Mesothelial cell of epicardium (in vitro differentiated cells): ENCODE results near the gene SLC25A12. TPM values are rescaled to one million over a fixed set of nuclear protein-coding genes. Genes with fewer than 3 reads are reported as not detected.

Source experiments
- DNase-seq, 2 experiments: peaks; one replicate each; pipeline ENCODE4 v3.0.0; 2021; ENCODE audit warnings: low spot score in 2 of 2; ENCODE audit not compliant: unreplicated experiment in 2 of 2
- H3K27ac Mint-ChIP-seq: 2 replicates; pipeline ENCODE4 v1.8.0; 2021; ENCODE audit warnings: mixed read lengths
- H3K27me3 Mint-ChIP-seq: 2 replicates; pipeline ENCODE4 v1.8.0; 2021; ENCODE audit warnings: low read depth, mixed read lengths
- H3K36me3 Mint-ChIP-seq: 2 replicates; pipeline ENCODE4 v1.8.0; 2021; ENCODE audit warnings: mixed read lengths
- H3K4me1 Mint-ChIP-seq: 2 replicates; pipeline ENCODE4 v1.8.0; 2021; ENCODE audit warnings: mixed read lengths
- H3K4me3 Mint-ChIP-seq: 2 replicates; pipeline ENCODE4 v1.8.0; 2021; ENCODE audit warnings: mild to moderate bottlenecking, moderate library complexity, mixed read lengths
- H3K9me3 Mint-ChIP-seq: 2 replicates; pipeline ENCODE4 v1.8.0; 2021; ENCODE audit warnings: mixed read lengths
- total RNA-seq: library from RNA; stranded (reverse); gene quantifications from 3 replicates; pipeline ENCODE4 v1.2.1, GENCODE V29; 2021
- TF ChIP-seq, protein P1 (sequence below): fragments of 200-600 bp; sonication (generic); IDR thresholded peaks from one replicate; pipeline ENCODE4 v1.5.0; 2021; ENCODE audit warnings: antibody characterized with exemption; ENCODE audit not compliant: unreplicated experiment

The SLC25A12 gene
- total RNA-seq, 1 donor from 2014 or later, result 25.4 TPM

DNA sequence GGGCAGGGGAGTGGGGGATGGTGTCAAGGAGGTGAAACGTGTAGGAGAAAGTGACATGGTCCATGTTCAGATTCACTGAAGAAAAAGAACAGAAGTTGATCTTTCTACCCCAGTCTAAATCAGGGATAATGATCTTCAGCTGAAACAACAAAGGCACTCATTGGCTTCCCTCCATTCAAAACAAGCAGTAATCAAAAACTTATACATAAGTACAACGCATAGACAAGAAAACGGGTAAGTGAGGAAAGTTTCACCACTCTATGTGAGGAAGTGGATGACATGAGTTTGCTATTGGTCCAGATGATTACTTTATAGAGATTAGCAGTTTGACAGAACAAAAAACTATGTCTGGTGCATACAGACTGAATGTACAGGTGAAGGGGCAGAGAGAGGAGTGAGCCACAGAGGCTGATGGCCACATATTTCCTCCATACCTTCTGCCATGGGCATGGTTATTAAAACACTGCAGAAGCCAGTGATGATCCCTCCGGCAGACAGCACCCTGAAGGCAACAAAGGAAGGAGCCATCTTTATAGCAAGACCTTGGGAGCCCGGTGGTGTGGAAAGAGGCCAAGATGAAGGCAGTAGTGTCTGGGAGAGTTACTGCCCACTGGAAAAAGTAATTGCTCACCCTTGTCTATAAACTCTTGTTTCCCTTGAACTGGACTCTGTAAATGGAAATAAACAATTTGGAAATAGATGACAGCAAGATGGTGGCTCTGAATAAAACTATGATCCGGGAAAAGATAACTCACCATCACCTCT lies 57.7 kb downstream of the SLC25A12 start:
- H3K4me1 Mint-ChIP-seq, result peaks cover 11% of the 10 kb centered on the region
- H3K9me3 Mint-ChIP-seq, result peaks cover 28% of the 10 kb centered on the region
- TF ChIP-seq, protein P1, sequence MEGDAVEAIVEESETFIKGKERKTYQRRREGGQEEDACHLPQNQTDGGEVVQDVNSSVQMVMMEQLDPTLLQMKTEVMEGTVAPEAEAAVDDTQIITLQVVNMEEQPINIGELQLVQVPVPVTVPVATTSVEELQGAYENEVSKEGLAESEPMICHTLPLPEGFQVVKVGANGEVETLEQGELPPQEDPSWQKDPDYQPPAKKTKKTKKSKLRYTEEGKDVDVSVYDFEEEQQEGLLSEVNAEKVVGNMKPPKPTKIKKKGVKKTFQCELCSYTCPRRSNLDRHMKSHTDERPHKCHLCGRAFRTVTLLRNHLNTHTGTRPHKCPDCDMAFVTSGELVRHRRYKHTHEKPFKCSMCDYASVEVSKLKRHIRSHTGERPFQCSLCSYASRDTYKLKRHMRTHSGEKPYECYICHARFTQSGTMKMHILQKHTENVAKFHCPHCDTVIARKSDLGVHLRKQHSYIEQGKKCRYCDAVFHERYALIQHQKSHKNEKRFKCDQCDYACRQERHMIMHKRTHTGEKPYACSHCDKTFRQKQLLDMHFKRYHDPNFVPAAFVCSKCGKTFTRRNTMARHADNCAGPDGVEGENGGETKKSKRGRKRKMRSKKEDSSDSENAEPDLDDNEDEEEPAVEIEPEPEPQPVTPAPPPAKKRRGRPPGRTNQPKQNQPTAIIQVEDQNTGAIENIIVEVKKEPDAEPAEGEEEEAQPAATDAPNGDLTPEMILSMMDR, result no peak
- no peak overlapping the region for H3K27ac Mint-ChIP-seq
- no peaks in the 10 kb centered on the region for H3K27me3 Mint-ChIP-seq
- H3K36me3 Mint-ChIP-seq, result peaks cover 60% of the 10 kb centered on the region
- H3K4me3 Mint-ChIP-seq, result no peak overlapping the region
- no peak for DNase-seq

DNA sequence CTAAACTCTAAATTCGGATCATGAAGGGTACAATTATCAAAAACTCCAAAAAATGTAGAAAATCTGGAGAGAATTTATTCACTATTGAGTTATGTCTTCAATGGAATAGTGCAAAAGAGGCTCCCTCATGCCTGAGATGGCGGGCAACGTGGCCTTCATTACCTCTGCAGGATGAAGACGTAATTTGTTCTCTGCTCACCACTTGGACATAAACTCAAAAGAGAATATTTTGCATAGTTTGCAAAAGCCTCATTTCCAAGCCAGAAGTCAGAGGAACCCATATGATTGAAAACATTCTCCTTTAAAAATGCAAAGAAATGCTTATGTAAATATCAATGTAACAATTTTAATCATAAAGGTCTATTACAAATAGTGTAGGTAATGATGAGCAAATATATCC lies 58.7 kb downstream of the SLC25A12 start:
- Mint-ChIP-seq H3K9me3 (peaks cover 32% of the 10 kb centered on the region), H3K27ac (no peak overlapping the region), H3K36me3 (peaks cover 63% of the 10 kb centered on the region), H3K4me3 (no peak overlapping the region), H3K4me1 (peaks cover 11% of the 10 kb centered on the region), H3K27me3 (no peaks in the 10 kb centered on the region)
- no peak for DNase-seq
- TF ChIP-seq, protein P1, result no peak

DNA sequence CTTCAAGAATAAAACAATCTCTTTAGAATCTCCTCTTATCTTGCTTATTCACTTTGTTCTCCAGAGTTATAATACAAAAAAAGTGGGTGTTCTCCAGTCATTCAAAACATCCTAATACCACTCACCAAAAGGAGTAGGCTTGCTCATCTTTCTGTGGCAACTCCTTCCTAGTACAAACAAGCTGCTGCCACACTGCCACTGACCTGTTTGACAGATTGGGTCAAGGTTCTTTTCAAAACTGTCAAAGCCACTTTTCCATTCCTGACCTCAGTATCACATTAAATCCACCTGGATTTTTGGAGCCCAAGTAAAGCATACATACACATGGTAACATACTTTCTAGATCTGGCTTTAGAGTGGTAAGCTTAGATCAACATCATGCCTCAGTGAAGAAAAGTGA lies 59.8 kb downstream of the SLC25A12 start:
- TF ChIP-seq, protein P1, result no peak
- peaks cover 11% of the 10 kb centered on the region for H3K4me1 Mint-ChIP-seq
- H3K27ac Mint-ChIP-seq, result no peak overlapping the region
- peaks cover 40% of the 10 kb centered on the region for H3K9me3 Mint-ChIP-seq
- H3K4me3 Mint-ChIP-seq, result no peak overlapping the region
- no peak for DNase-seq
- H3K27me3 Mint-ChIP-seq, result no peaks in the 10 kb centered on the region
- H3K36me3 Mint-ChIP-seq, result peaks cover 71% of the 10 kb centered on the region

DNA sequence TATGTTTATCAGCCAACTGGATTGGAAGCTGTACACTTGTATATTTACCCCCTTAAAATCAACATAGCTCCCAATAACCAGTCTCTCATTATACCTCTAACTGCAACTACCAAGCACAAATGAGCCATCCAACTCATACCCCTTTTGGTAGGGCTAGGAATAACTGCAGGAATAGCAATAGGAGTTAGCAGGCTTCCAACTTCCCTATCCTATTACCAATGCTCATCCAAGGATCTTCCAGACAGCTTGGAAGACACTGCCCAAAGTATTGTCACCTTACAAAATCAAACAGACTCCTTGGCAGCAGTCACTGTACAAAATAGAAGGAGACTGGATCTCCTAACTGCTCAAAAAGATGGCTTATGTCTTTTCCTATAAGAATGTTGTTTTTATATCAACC lies 61.6 kb downstream of the SLC25A12 start:
- peaks cover 7% of the 10 kb centered on the region for H3K4me1 Mint-ChIP-seq
- no peak for DNase-seq
- peaks cover 84% of the 10 kb centered on the region for H3K36me3 Mint-ChIP-seq
- peaks cover 53% of the 10 kb centered on the region for H3K9me3 Mint-ChIP-seq
- H3K4me3 Mint-ChIP-seq, result no peak overlapping the region
- no peak overlapping the region for H3K27ac Mint-ChIP-seq
- TF ChIP-seq, protein P1, result no peak
- no peaks in the 10 kb centered on the region for H3K27me3 Mint-ChIP-seq

DNA sequence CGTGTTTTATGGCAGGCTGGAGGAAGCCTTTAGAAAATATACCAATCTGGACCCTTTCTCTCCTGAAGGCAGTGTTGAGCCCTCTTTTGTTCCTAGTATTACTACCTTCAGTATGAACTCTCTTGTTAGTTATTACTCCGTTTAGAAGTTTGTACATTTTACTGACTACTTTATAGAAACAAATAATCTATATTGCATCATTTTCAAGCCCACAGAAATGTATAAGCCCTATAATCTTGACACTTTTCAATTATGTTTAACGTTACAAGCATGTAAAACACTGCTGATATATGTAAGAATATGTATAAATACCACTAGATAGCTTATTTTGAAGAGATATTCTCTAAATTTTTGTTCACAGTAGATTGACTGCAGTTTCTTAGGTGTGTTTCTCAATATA lies 64.0 kb downstream of the SLC25A12 start:
- TF ChIP-seq, protein P1, result no peak
- Mint-ChIP-seq H3K27me3 (no peaks in the 10 kb centered on the region), H3K27ac (no peak overlapping the region), H3K36me3 (peaks cover 80% of the 10 kb centered on the region), H3K4me1 (no peaks in the 10 kb centered on the region), H3K9me3 (peaks cover 53% of the 10 kb centered on the region), H3K4me3 (no peak overlapping the region)
- DNase-seq, result no peak
